ENCODE data around the gene CPNE7. TPM values are rescaled to one million over a fixed set of nuclear protein-coding genes. Genes with fewer than 3 reads are reported as not detected.

CPNE7 gene
- total and polyA plus RNA-seq, 9 donors: 0.36 to 4.0 (median 0.92) TPM; not detected in 2

GRCh38 chr16:89636663-89637062 lies 61.1 kb downstream of the CPNE7 start:
- TF ChIP-seq POLR2A (IDR thresholded peaks at IDR 0.05): no peak
- TF ChIP-seq CTCF (IDR thresholded peaks at IDR 0.05): no peak
- no peak for TF ChIP-seq EP300 (IDR thresholded peaks at IDR 0.05)
- H3K4me1 ChIP-seq (ENCODE audit: insufficient read depth): no peaks in the 10 kb centered on the region
- H3K27me3 ChIP-seq: no peaks in the 10 kb centered on the region
- H3K9me3 ChIP-seq: no peaks in the 10 kb centered on the region
- intact Hi-C loops (cut with DNase I): loop anchor here in 1 of 4 donors (10.0 kb wide), 1 partner anchor 402 kb away; no protein-coding TSS in a partner anchor
- no peak for DNase-seq
- WGBS, 3 donors: 75 to 82% (median 79%) methylated on average over 9 to 12 of the region's 12 CpGs
- no peaks in the 10 kb centered on the region for H3K36me3 ChIP-seq
- H3K4me3 ChIP-seq: no peak overlapping the region
- H3K27ac ChIP-seq: no peak overlapping the region

- DNase-seq: no peak
- Histone ChIP-seq H3K27me3 (no peaks in the 10 kb centered on the region), H3K4me1 (ENCODE audit: insufficient read depth) (no peaks in the 10 kb centered on the region), H3K4me3 (no peak overlapping the region), H3K9me3 (no peaks in the 10 kb centered on the region), H3K36me3 (no peaks in the 10 kb centered on the region), H3K27ac (no peak overlapping the region)
- intact Hi-C loops (cut with DNase I): loop anchor here in 1 of 4 donors (10.0 kb wide), 1 partner anchor 403 kb away; no protein-coding TSS in a partner anchor
- TF ChIP-seq POLR2A (IDR thresholded peaks at IDR 0.05) (no peak), EP300 (IDR thresholded peaks at IDR 0.05) (no peak), CTCF (IDR thresholded peaks at IDR 0.05) (no peak)
- 68 to 72% (median 69%) methylated on average over 10 of the region's 10 CpGs for WGBS, 3 donors
Measured at GRCh38 chr16:89637379-89637778, 61.8 kb downstream of the CPNE7 start.

GRCh38 chr16:89638455-89638854 lies 62.9 kb downstream of the CPNE7 start:
- no peaks in the 10 kb centered on the region for H3K36me3 ChIP-seq
- H3K4me1 ChIP-seq (ENCODE audit: insufficient read depth): no peaks in the 10 kb centered on the region
- 67 to 77% (median 68%) methylated on average over 10 of the region's 10 CpGs for WGBS, 3 donors
- TF ChIP-seq POLR2A (IDR thresholded peaks at IDR 0.05) (no peak), CTCF (IDR thresholded peaks at IDR 0.05) (no peak), EP300 (IDR thresholded peaks at IDR 0.05) (no peak)
- H3K27ac ChIP-seq: no peak overlapping the region
- no peaks in the 10 kb centered on the region for H3K9me3 ChIP-seq
- intact Hi-C loops (cut with DNase I): loop anchor here in 1 of 4 donors (10.0 kb wide), 1 partner anchor 404 kb away; no protein-coding TSS in a partner anchor
- H3K4me3 ChIP-seq: no peak overlapping the region
- no peaks in the 10 kb centered on the region for H3K27me3 ChIP-seq
- no peak for DNase-seq

- intact Hi-C loops (cut with DNase I): loop anchor here in 1 of 4 donors (10.0 kb wide), 1 partner anchor 405 kb away; no protein-coding TSS in a partner anchor
- no peaks in the 10 kb centered on the region for H3K9me3 ChIP-seq
- H3K36me3 ChIP-seq: no peaks in the 10 kb centered on the region
- no peak for DNase-seq
- 72 to 84% (median 77%) methylated on average over 6 of the region's 6 CpGs for WGBS, 3 donors
- no peak overlapping the region for H3K4me3 ChIP-seq
- no peaks in the 10 kb centered on the region for H3K4me1 ChIP-seq (ENCODE audit: insufficient read depth)
- TF ChIP-seq POLR2A (IDR thresholded peaks at IDR 0.05): no peak
- TF ChIP-seq CTCF (IDR thresholded peaks at IDR 0.05): no peak
- no peak for TF ChIP-seq EP300 (IDR thresholded peaks at IDR 0.05)
- no peaks in the 10 kb centered on the region for H3K27me3 ChIP-seq
- no peak overlapping the region for H3K27ac ChIP-seq
Measured at GRCh38 chr16:89639385-89639784, 63.8 kb downstream of the CPNE7 start.
